T-helper 1 cell treated with Interleukin-12 subunit alpha and Interleukin-12 subunit beta and Interleukin-4 antibody, amounts not matched to agents 30 μg/mL and 1 μg/mL, for 36 hours (primary cell): ENCODE measurements around the gene FAAP100.

ENCODE experiments used
- H3K27ac Mint-ChIP-seq: one replicate; pipeline ENCODE4 v1.8.0; 2021; ENCODE audit warnings: mild to moderate bottlenecking, mixed read lengths
- H3K27me3 Mint-ChIP-seq: one replicate; pipeline ENCODE4 v1.8.0; 2021; ENCODE audit warnings: low read depth, mixed read lengths
- H3K36me3 Mint-ChIP-seq: one replicate; pipeline ENCODE4 v1.8.0; 2021; ENCODE audit warnings: low read depth, mixed read lengths
- H3K4me1 Mint-ChIP-seq: one replicate; pipeline ENCODE4 v1.8.0; 2021; ENCODE audit warnings: low read depth, mixed read lengths
- H3K4me3 Mint-ChIP-seq: one replicate; pipeline ENCODE4 v1.8.0; 2021; ENCODE audit warnings: mild to moderate bottlenecking, moderate library complexity, mixed read lengths
- H3K9me3 Mint-ChIP-seq: one replicate; pipeline ENCODE4 v1.8.0; 2021; ENCODE audit warnings: mixed read lengths

FAAP100 gene

DNA sequence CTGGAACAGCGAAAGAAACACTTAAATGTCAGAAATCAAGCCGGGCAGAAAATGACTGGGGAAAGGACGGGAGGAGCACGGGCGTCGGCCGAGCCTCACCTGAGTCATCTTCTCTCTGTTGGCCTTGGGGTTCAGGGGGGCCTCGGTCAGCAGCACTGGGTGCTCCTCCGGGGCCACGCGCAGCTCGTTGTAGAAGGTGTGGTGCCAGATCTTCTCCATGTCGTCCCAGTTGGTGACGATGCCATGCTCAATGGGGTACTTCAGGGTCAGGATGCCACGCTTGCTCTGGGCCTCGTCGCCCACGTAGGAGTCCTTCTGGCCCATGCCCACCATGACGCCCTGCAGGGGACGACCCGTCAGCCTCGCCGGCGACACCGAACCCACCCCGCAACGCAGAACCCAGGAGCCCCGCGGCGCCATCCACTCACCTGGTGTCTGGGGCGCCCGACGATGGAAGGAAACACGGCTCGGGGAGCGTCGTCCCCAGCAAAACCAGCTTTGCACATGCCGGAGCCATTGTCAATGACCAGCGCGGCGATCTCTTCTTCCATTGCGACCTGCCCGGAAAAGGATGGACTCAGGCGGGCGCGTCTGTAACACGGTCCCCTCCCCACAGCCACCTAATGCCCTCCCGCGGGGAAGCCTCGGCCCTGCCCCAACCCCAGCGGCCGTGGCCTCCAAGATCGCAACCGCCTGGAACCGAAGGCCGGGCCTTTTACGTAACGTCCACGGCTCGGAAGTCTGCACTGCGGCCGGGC lies 40.2 kb downstream of the FAAP100 start:
- peaks cover 25% of the 10 kb centered on the region for H3K4me1 Mint-ChIP-seq
- peaks cover 45% of the 10 kb centered on the region for H3K36me3 Mint-ChIP-seq
- peak overlapping the region; percentile 96 for H3K4me3 Mint-ChIP-seq
- H3K9me3 Mint-ChIP-seq: no peaks in the 10 kb centered on the region
- no peaks in the 10 kb centered on the region for H3K27me3 Mint-ChIP-seq
- peak overlapping the region; percentile 86 for H3K27ac Mint-ChIP-seq

DNA sequence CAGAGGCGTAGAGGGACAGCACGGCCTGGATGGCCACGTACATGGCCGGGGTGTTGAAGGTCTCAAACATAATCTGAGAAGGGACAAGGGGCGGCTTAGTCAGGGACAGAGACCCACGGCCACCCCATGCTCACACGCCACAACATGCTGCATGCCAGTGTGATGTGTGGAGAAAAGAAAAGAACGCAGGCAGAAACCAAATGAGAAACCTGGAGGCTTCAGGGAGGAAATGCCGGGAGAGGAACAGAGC lies 40.7 kb downstream of the FAAP100 start:
- no peaks in the 10 kb centered on the region for H3K27me3 Mint-ChIP-seq
- H3K36me3 Mint-ChIP-seq: peaks cover 45% of the 10 kb centered on the region
- no peaks in the 10 kb centered on the region for H3K9me3 Mint-ChIP-seq
- H3K4me3 Mint-ChIP-seq: peak overlapping the region; percentile 96
- H3K27ac Mint-ChIP-seq: peak overlapping the region; percentile 86
- H3K4me1 Mint-ChIP-seq: peaks cover 22% of the 10 kb centered on the region

DNA sequence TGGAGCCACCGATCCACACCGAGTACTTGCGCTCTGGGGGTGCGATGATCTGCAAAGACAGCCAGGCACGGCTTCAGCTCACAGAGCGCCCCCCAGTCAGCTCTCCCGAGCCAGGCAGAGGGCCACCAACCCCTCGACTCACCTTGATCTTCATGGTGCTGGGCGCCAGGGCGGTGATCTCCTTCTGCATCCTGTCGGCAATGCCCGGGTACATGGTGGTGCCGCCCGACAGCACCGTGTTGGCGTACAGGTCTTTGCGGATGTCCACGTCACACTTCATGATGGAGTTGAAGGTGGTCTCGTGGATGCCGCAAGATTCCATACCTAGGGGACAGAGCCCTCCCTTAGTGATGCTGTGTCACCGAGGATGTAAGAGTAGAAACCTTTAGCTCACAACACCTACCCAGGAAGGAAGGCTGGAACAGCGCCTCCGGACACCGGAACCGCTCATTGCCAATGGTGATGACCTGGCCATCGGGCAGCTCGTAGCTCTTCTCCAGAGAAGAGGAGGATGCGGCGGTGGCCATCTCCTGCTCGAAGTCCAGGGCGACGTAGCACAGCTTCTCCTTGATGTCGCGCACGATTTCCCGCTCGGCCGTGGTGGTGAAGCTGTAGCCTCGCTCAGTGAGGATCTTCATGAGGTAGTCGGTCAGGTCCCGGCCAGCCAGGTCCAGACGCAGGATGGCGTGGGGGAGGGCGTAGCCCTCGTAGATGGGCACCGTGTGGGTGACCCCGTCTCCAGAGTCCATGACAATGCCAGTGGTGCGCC lies 41.2 kb downstream of the FAAP100 start:
- H3K27ac Mint-ChIP-seq: peak overlapping the region; percentile 86

GRCh38 chr17:81509972-81510784 lies 42.0 kb downstream of the FAAP100 start:
- H3K4me3 Mint-ChIP-seq: peak overlapping the region; percentile 96

More for the DNA sequence above, 41.2 kb downstream of the FAAP100 start:
- Mint-ChIP-seq H3K4me3 (peak overlapping the region; percentile 96), H3K4me1 (peaks cover 20% of the 10 kb centered on the region), H3K27me3 (no peaks in the 10 kb centered on the region), H3K9me3 (no peaks in the 10 kb centered on the region), H3K36me3 (peaks cover 45% of the 10 kb centered on the region)

DNA sequence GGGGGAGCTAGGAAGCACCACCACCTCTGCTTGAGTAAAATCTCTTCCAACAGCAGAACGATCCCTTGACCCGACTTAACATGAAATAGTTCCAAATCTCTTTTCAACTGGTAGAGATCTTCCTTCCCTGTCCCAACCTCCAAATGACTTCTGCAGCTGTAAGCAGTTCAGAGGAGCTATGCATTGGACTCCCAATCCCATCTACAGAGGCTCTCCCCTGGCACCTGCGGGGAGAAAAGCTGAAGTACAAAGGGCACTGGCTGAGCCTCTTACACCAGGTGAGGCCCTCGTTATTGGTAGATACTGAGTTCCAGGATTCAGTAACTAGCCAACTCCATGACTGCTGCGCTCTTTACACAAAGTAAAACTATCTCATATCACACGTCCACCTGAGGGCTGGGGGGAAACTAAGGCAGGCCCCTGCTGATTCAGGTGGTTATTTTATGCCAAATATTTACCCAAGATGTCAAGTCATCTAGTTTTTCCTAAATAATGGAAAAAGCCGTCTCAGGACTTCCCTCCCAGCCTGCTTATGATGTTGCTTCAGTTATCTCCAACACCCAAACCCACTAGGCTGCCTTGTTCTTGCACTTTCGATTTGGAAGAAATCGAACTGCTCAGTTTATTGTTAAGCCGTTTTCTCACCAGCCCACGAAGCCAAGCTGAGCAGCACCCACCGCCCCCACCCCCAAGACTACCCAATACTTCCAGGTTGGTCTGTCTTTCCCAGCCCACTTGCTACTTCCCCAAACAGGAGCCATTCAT lies 42.8 kb downstream of the FAAP100 start:
- Mint-ChIP-seq H3K4me1 (peaks cover 20% of the 10 kb centered on the region), H3K36me3 (peaks cover 45% of the 10 kb centered on the region), H3K27me3 (peaks cover 7% of the 10 kb centered on the region), H3K27ac (peak overlapping the region; percentile 86), H3K9me3 (no peaks in the 10 kb centered on the region), H3K4me3 (peak overlapping the region; percentile 96)

More at GRCh38 chr17:81509972-81510784, 42.0 kb downstream of the FAAP100 start:
- Mint-ChIP-seq H3K27ac (peak overlapping the region; percentile 86), H3K27me3 (peaks cover 3% of the 10 kb centered on the region), H3K36me3 (peaks cover 45% of the 10 kb centered on the region), H3K9me3 (no peaks in the 10 kb centered on the region), H3K4me1 (peaks cover 20% of the 10 kb centered on the region)

GRCh38 chr17:81508639-81509206 lies 43.4 kb downstream of the FAAP100 start:
- Mint-ChIP-seq H3K27me3 (peaks cover 12% of the 10 kb centered on the region), H3K27ac (peak overlapping the region; percentile 86), H3K9me3 (no peaks in the 10 kb centered on the region), H3K4me1 (peaks cover 20% of the 10 kb centered on the region), H3K4me3 (peak overlapping the region; percentile 96), H3K36me3 (peaks cover 45% of the 10 kb centered on the region)

GRCh38 chr17:81503619-81504018 lies 48.5 kb downstream of the FAAP100 start:
- Mint-ChIP-seq H3K36me3 (peaks cover 9% of the 10 kb centered on the region), H3K27ac (no peak overlapping the region), H3K27me3 (peaks cover 29% of the 10 kb centered on the region), H3K4me1 (peaks cover 4% of the 10 kb centered on the region), H3K9me3 (no peaks in the 10 kb centered on the region), H3K4me3 (no peak overlapping the region)

GRCh38 chr17:81502471-81503017 lies 49.6 kb downstream of the FAAP100 start:
- H3K27me3 Mint-ChIP-seq: peaks cover 29% of the 10 kb centered on the region

DNA sequence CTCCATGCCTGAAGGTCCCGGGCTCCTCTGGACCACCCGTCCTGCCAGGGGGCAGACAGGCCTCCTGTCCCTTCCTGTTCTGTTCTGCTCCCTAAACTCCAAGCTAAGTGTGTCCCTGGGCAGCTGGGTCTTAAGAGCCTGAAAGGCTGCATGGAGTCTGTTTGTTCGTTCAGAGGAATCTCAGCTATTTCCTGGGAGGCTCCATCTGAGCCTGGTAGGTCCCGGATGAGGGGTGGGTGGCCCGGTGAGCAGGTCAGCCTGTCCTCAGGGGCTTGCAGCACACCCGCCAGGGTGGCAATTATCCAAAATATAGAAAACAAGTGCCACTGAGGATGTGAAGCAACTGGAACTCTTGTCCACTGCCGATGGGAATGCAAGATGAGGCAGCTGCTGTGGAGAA lies 52.1 kb downstream of the FAAP100 start:
- H3K36me3 Mint-ChIP-seq: no peaks in the 10 kb centered on the region
- H3K9me3 Mint-ChIP-seq: no peaks in the 10 kb centered on the region
- H3K27me3 Mint-ChIP-seq: peaks cover 30% of the 10 kb centered on the region
- no peak overlapping the region for H3K4me3 Mint-ChIP-seq
- no peaks in the 10 kb centered on the region for H3K4me1 Mint-ChIP-seq
- no peak overlapping the region for H3K27ac Mint-ChIP-seq

More at GRCh38 chr17:81502471-81503017, 49.6 kb downstream of the FAAP100 start:
- no peaks in the 10 kb centered on the region for H3K9me3 Mint-ChIP-seq
- peaks cover under 1% of the 10 kb centered on the region for H3K36me3 Mint-ChIP-seq
- no peak overlapping the region for H3K4me3 Mint-ChIP-seq
- H3K4me1 Mint-ChIP-seq: peaks cover 1% of the 10 kb centered on the region
- no peak overlapping the region for H3K27ac Mint-ChIP-seq

GRCh38 chr17:81499601-81499970 lies 52.6 kb downstream of the FAAP100 start:
- H3K4me1 Mint-ChIP-seq: no peaks in the 10 kb centered on the region
- H3K27ac Mint-ChIP-seq: no peak overlapping the region
- no peak overlapping the region for H3K4me3 Mint-ChIP-seq
- H3K9me3 Mint-ChIP-seq: no peaks in the 10 kb centered on the region
- peaks cover 30% of the 10 kb centered on the region for H3K27me3 Mint-ChIP-seq
- H3K36me3 Mint-ChIP-seq: no peaks in the 10 kb centered on the region

- no peaks in the 10 kb centered on the region for H3K9me3 Mint-ChIP-seq
- no peaks in the 10 kb centered on the region for H3K4me1 Mint-ChIP-seq
- H3K27ac Mint-ChIP-seq: no peak overlapping the region
- H3K36me3 Mint-ChIP-seq: no peaks in the 10 kb centered on the region
- H3K27me3 Mint-ChIP-seq: peaks cover 30% of the 10 kb centered on the region
- no peak overlapping the region for H3K4me3 Mint-ChIP-seq
Observed at GRCh38 chr17:81498953-81499600, 53.1 kb downstream of the FAAP100 start.

- no peaks in the 10 kb centered on the region for H3K4me1 Mint-ChIP-seq
- H3K27me3 Mint-ChIP-seq: peaks cover 20% of the 10 kb centered on the region
- H3K36me3 Mint-ChIP-seq: no peaks in the 10 kb centered on the region
- no peak overlapping the region for H3K4me3 Mint-ChIP-seq
- no peaks in the 10 kb centered on the region for H3K9me3 Mint-ChIP-seq
- H3K27ac Mint-ChIP-seq: peak overlapping the region; percentile 59
Observed at GRCh38 chr17:81494626-81495377, 57.4 kb downstream of the FAAP100 start.
